OCI-LY1 (cell line): Measurements from ENCODE around the gene SLC30A10.
A peak's percentile ranks its signal among the peaks of the same experiment; 100 is the strongest.

Source experiments
- H2AFZ ChIP-seq: fragments of 200-600 bp; sonication (generic), shearing (Covaris generic); 2 replicates; pipeline ENCODE4 v1.6.0; 2014; ENCODE audit warnings: antibody characterized with exemption, mild to moderate bottlenecking, low read length
- H3F3A ChIP-seq: fragments of 200-600 bp; sonication (generic), shearing (Covaris generic); 2 replicates; pipeline ENCODE4 v1.6.0; 2014; ENCODE audit warnings: mild to moderate bottlenecking, antibody characterized with exemption, low read length, moderate library complexity; ENCODE audit not compliant: insufficient read depth
- H3K27ac ChIP-seq: fragments of 200-600 bp; sonication (generic); 2 replicates; pipeline ENCODE4 v1.5.1; 2014; ENCODE audit warnings: low read length, mixed run types, mild to moderate bottlenecking, low read depth; ENCODE audit not compliant: poor library complexity, severe bottlenecking
- H3K27me3 ChIP-seq: fragments of 200-600 bp; sonication (generic); 2 replicates; pipeline ENCODE4 v1.6.0; 2014; ENCODE audit warnings: antibody characterized with exemption, mild to moderate bottlenecking, low read length, moderate library complexity; ENCODE audit not compliant: insufficient read depth
- H3K36me3 ChIP-seq: fragments of 200-600 bp; sonication (generic); 2 replicates; pipeline ENCODE4 v1.6.1; 2014; ENCODE audit warnings: mild to moderate bottlenecking, antibody characterized with exemption, low read length, moderate library complexity, mixed read lengths; ENCODE audit not compliant: insufficient read depth
- H3K4me1 ChIP-seq: fragments of 200-600 bp; sonication (generic); 2 replicates; pipeline ENCODE4 v1.5.1; 2014; ENCODE audit warnings: mild to moderate bottlenecking, low read length, moderate library complexity; ENCODE audit not compliant: insufficient read depth, severe bottlenecking
- H3K4me2 ChIP-seq: fragments of 200-600 bp; sonication (generic), shearing (Covaris generic); 2 replicates; pipeline ENCODE4 v1.6.1; 2014; ENCODE audit warnings: low read length
- H3K4me3 ChIP-seq: fragments of 200-600 bp; sonication (generic); 2 replicates; pipeline ENCODE4 v1.5.1; 2014; ENCODE audit warnings: low read length, low read depth, mild to moderate bottlenecking, mixed read lengths; ENCODE audit not compliant: poor library complexity, severe bottlenecking
- H3K79me2 ChIP-seq: fragments of 200-600 bp; shearing (Covaris generic); 2 replicates; pipeline ENCODE4 v1.6.1; 2016; ENCODE audit warnings: mixed run types, low read length, mixed read lengths; ENCODE audit not compliant: insufficient read depth
- H3K9ac ChIP-seq: fragments of 200-600 bp; sonication (generic), shearing (Covaris generic); 2 replicates; pipeline ENCODE4 v1.6.1; 2014; ENCODE audit warnings: mild to moderate bottlenecking, low read length, mixed read lengths
- H3K9me2 ChIP-seq: fragments of 200-600 bp; sonication (generic), shearing (Covaris generic); 2 replicates; pipeline ENCODE4 v1.6.1; 2014; ENCODE audit warnings: low read depth, mild to moderate bottlenecking, low read length, mixed read lengths
- H3K9me3 ChIP-seq: fragments of 200-600 bp; shearing (Covaris generic); 2 replicates; pipeline ENCODE4 v1.6.1; 2014; ENCODE audit warnings: low read length, mixed read lengths
- H4K20me1 ChIP-seq: fragments of 200-600 bp; sonication (generic), shearing (Covaris generic); 2 replicates; pipeline ENCODE4 v1.6.0; 2016; ENCODE audit warnings: mild to moderate bottlenecking, low read length; ENCODE audit not compliant: insufficient read depth
- EZH2 ChIP-seq: fragments of 200-600 bp; sonication (generic), shearing (Covaris generic); IDR thresholded peaks from 2 replicates; pipeline ENCODE4 v1.8.0; 2017; ENCODE audit warnings: borderline replicate concordance, mixed run types, mild to moderate bottlenecking, antibody characterized with exemption, low read length, moderate library complexity, mixed read lengths
- TF ChIP-seq, protein P1 (sequence below): fragments of 200-600 bp; sonication (generic), shearing (Covaris generic); IDR thresholded peaks from 2 replicates; pipeline ENCODE4 v1.5.1; 2017; ENCODE audit warnings: mild to moderate bottlenecking, antibody characterized with exemption, low read length, moderate library complexity, mixed read lengths

The SLC30A10 gene

DNA sequence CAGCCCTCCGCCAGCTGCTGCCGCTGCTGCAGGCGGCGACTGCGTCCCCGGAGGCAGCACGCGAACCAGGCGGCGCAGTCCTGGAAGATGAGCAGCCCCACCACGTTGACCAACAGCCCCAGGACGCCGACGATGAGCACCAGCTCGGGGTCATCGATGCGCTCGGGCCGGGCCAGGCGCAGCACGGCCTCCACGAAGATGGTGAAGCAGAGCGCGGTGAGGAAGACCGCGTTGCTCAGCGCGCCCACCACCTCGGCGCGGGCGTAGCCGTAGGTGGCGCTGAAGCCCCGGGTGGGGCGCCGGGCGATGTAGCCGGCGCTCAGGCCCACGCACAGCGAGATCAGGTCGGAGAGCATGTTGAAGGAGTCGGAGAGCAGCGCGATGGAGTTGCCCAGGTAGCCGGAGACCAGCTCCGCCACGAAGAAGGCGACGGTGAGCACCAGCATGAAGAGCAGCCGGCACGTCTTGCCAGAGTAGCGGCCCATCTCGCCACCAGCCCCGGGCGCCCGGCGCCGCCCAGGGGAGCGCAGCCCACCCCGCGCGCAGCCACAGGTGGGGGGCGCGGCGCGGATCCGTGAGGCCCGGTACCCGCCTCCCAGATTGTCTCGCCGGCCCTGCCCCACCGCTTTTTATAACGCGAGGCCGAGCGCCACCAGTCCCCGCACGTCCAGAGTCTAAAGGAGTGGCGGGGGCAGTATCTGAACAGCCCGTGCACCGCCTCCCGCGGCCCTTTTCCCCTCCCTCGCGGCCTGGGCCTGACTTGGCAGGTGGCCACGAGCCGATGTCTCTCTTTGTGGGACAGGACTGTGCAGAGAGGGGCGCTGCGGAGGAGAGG is at the start of gene SLC30A10:
TSS of gene SLC30A10 (minus strand) at position 602 of the 835 bp plus-strand sequence. CDS start at position 485, 117 bp downstream.
- H3K9ac ChIP-seq: no peak within 1 kb of the TSS
- no peak within 1 kb of the TSS for H2AFZ ChIP-seq
- H4K20me1 ChIP-seq: no peaks in the 10 kb centered on the region
- no peaks in the 10 kb centered on the region for H3K9me3 ChIP-seq
- TF ChIP-seq EZH2: no peak
- TF ChIP-seq, protein P1, sequence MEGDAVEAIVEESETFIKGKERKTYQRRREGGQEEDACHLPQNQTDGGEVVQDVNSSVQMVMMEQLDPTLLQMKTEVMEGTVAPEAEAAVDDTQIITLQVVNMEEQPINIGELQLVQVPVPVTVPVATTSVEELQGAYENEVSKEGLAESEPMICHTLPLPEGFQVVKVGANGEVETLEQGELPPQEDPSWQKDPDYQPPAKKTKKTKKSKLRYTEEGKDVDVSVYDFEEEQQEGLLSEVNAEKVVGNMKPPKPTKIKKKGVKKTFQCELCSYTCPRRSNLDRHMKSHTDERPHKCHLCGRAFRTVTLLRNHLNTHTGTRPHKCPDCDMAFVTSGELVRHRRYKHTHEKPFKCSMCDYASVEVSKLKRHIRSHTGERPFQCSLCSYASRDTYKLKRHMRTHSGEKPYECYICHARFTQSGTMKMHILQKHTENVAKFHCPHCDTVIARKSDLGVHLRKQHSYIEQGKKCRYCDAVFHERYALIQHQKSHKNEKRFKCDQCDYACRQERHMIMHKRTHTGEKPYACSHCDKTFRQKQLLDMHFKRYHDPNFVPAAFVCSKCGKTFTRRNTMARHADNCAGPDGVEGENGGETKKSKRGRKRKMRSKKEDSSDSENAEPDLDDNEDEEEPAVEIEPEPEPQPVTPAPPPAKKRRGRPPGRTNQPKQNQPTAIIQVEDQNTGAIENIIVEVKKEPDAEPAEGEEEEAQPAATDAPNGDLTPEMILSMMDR: no peak
- no peaks in the 10 kb centered on the region for H3K4me1 ChIP-seq
- no peaks in the 10 kb centered on the region for H3K79me2 ChIP-seq
- H3K27ac ChIP-seq: no peak within 1 kb of the TSS
- H3F3A ChIP-seq: no peaks in the 10 kb centered on the region
- no peaks in the 10 kb centered on the region for H3K36me3 ChIP-seq
- peak within 1 kb of the TSS; percentile 43 for H3K4me3 ChIP-seq
- peak within 1 kb of the TSS; percentile 48 for H3K4me2 ChIP-seq
- no peaks in the 10 kb centered on the region for H3K9me2 ChIP-seq
- H3K27me3 ChIP-seq: peaks cover 7% of the 10 kb centered on the region; the same call in 1 of the 2 replicates

DNA sequence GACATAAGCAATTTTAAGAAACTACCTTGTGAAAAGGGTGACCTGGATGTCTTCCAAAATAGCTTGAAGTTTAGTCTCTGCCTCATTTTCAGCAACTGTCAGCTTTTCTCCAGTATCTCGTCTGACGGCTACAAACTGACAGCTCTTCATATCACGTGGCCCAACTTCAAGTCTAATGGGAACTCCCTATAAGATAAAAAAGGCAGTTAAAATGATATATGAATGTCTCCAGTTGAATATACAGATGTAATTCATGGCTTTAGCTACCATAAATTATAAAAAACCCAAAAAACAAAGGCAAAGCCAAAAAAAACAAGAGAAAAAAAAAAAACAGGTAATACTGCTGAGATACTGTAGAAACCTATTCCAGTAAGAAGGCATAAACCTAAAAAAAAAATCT is 44.9 kb upstream of the SLC30A10 start:
- Histone ChIP-seq H3K9me3 (no peaks in the 10 kb centered on the region), H2AFZ (no peak overlapping the region), H3K9me2 (no peaks in the 10 kb centered on the region), H4K20me1 (no peaks in the 10 kb centered on the region), H3K4me1 (no peaks in the 10 kb centered on the region), H3K36me3 (peaks cover 93% of the 10 kb centered on the region), H3K27ac (no peak overlapping the region), H3K27me3 (no peaks in the 10 kb centered on the region), H3K4me3 (no peak overlapping the region), H3K79me2 (no peaks in the 10 kb centered on the region), H3K4me2 (no peak overlapping the region), H3K9ac (no peak overlapping the region), H3F3A (no peaks in the 10 kb centered on the region)
- TF ChIP-seq EZH2: no peak
- TF ChIP-seq, protein P1: no peak

DNA sequence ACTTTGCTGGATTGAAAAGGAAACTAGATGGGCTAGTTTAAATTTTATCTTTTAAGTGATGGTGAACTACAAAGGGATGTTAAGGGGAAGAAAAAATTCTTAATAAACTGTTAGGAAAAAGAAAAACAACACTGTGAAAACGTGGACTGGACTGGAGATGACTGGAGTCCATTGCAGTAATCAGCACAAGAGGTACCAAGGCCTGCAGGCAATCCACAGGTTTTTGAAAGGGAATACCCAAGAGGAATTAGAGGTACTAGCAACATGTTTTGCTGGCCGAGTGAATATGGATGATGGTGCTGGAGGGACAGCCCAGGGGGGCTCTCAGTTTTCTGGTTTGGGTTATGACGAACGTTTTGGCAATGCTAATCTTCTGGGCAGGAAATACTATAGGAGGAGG is 39.0 kb upstream of the SLC30A10 start:
- Histone ChIP-seq H2AFZ (no peak overlapping the region), H3K4me2 (no peak overlapping the region), H3K9me3 (no peaks in the 10 kb centered on the region), H3K9ac (no peak overlapping the region), H3K27ac (no peak overlapping the region), H3F3A (no peaks in the 10 kb centered on the region), H3K4me3 (no peak overlapping the region), H4K20me1 (no peaks in the 10 kb centered on the region), H3K27me3 (no peaks in the 10 kb centered on the region), H3K9me2 (no peaks in the 10 kb centered on the region), H3K36me3 (peaks cover 43% of the 10 kb centered on the region), H3K4me1 (no peaks in the 10 kb centered on the region), H3K79me2 (no peaks in the 10 kb centered on the region)
- TF ChIP-seq, protein P1: no peak
- no peak for TF ChIP-seq EZH2
